Measurements from ENCODE around the gene LILRA2.
"Not testable (repeated sequence)": the region's sequence is repeated elsewhere in the genome, so short reads cannot be mapped to it uniquely, and the experiment has no call there.

LILRA2 gene

GRCh38 chr19:54573330-54573872 is at the start of gene LILRA2:
Gene LILRA2, plus strand, starts transcription at chr19:54573790. Its CDS starts 89 bp downstream, at chr19:54573879.
- no peak for DNase-seq (ENCODE audit: low read depth)

- DNase-seq (ENCODE audit: low read depth): no peak
These were observed 48.0 kb upstream of the LILRA2 start for GRCh38 chr19:54525636-54526035.

- no peak for DNase-seq (ENCODE audit: low read depth)
These were observed 46.6 kb upstream of the LILRA2 start for GRCh38 chr19:54526972-54527371.

GRCh38 chr19:54530866-54531265 is 42.7 kb upstream of the LILRA2 start:
- DNase-seq (ENCODE audit: low read depth): no peak

GRCh38 chr19:54532528-54532927 is 41.1 kb upstream of the LILRA2 start:
- no peak for DNase-seq (ENCODE audit: low read depth)

GRCh38 chr19:54533476-54533875 is 40.1 kb upstream of the LILRA2 start:
- no peak for DNase-seq (ENCODE audit: low read depth)

- DNase-seq (ENCODE audit: low read depth): no peak
These were observed 39.4 kb upstream of the LILRA2 start for GRCh38 chr19:54534156-54534555.

GRCh38 chr19:54535601-54536000 is 38.0 kb upstream of the LILRA2 start:
- DNase-seq (ENCODE audit: low read depth): no peak

GRCh38 chr19:54536956-54537355 is 36.6 kb upstream of the LILRA2 start:
- no peak for DNase-seq (ENCODE audit: low read depth)

- no peak for DNase-seq (ENCODE audit: low read depth)
These were observed 31.9 kb upstream of the LILRA2 start for GRCh38 chr19:54541712-54542111.

- no peak for DNase-seq (ENCODE audit: low read depth)
These were observed 24.8 kb upstream of the LILRA2 start for GRCh38 chr19:54548806-54549205.

GRCh38 chr19:54549224-54549623 is 24.4 kb upstream of the LILRA2 start:
- no peak for DNase-seq (ENCODE audit: low read depth)

- no peak for DNase-seq (ENCODE audit: low read depth)
These were observed 22.3 kb upstream of the LILRA2 start for GRCh38 chr19:54551293-54551692.

- no peak for DNase-seq (ENCODE audit: low read depth)
These were observed 21.4 kb upstream of the LILRA2 start for GRCh38 chr19:54551950-54552912.

GRCh38 chr19:54552913-54553310 is 20.7 kb upstream of the LILRA2 start:
- DNase-seq (ENCODE audit: low read depth): no peak

GRCh38 chr19:54554006-54554405 is 19.6 kb upstream of the LILRA2 start:
- no peak for DNase-seq (ENCODE audit: low read depth)

- no peak for DNase-seq (ENCODE audit: low read depth)
These were observed 18.7 kb upstream of the LILRA2 start for GRCh38 chr19:54554896-54555295.

- DNase-seq (ENCODE audit: low read depth): no peak
These were observed 17.4 kb upstream of the LILRA2 start for GRCh38 chr19:54556194-54556593.

GRCh38 chr19:54558339-54558738 is 15.3 kb upstream of the LILRA2 start:
- no peak for DNase-seq (ENCODE audit: low read depth)

- DNase-seq (ENCODE audit: low read depth): no peak
These were observed 12.7 kb upstream of the LILRA2 start for GRCh38 chr19:54560881-54561385.

- no peak for DNase-seq (ENCODE audit: low read depth)
These were observed 11.8 kb upstream of the LILRA2 start for GRCh38 chr19:54561840-54562239.

GRCh38 chr19:54563206-54563605 is 10.4 kb upstream of the LILRA2 start:
- DNase-seq (ENCODE audit: low read depth): not testable (repeated sequence)

- no peak for DNase-seq (ENCODE audit: low read depth)
These were observed 3.3 kb upstream of the LILRA2 start for GRCh38 chr19:54570316-54570715.

Data from GM04503 (cell line).